Astrocyte (in vitro differentiated cells and primary cell): ENCODE data around the gene NUAK2.

Experiments used
- CTCF ChIP-seq: IDR thresholded peaks from 2 replicates; pipeline ENCODE4 v1.5.1; 2011; ENCODE audit warnings: low read depth, mild to moderate bottlenecking, inconsistent platforms, low read length, moderate library complexity; ENCODE audit not compliant: insufficient read depth
- EZH2 ChIP-seq: IDR thresholded peaks from 2 replicates; pipeline ENCODE4 v1.6.1; 2012; ENCODE audit warnings: mild to moderate bottlenecking, low read length, inconsistent platforms; ENCODE audit not compliant: insufficient read depth

- TF ChIP-seq CTCF (no peak), EZH2 (no peak)
These were observed 8.6 kb upstream of the NUAK2 start for GRCh38 chr1:205330150-205330549.
